ENCODE measurements around the gene OSBPL10.

Gene OSBPL10

DNA sequence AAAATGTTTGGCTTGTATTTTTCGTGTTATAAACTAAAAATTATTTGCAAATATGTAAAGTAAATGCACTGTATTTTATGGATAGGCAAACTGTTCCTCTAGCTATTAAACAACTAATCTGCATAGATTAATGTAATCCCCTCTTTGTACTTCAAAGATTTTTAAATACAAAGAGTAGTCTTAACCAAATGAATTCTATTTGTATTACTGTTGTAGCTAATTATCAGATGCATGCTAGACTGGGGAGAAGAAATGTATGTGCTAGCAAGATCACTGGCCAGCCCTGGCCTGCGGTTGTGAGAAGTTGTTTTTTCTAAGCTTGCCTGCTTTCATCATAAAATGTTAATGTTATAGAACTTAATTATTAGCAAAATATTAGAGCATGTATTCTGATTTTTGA is 355.7 kb downstream of the OSBPL10 start:
- Histone ChIP-seq H3K4me1 (ENCODE audit: insufficient read depth, low read length, severe bottlenecking) (peaks cover 14% of the 10 kb centered on the region), H3K9me2 (ENCODE audit: low read depth, low read length) (no peaks in the 10 kb centered on the region), H3K27ac (ENCODE audit: low read depth, low read length, poor library complexity, severe bottlenecking) (no peak overlapping the region), H3K27me3 (ENCODE audit: insufficient read depth, low read length) (no peaks in the 10 kb centered on the region), H3K4me3 (ENCODE audit: low read depth, low read length, poor library complexity, severe bottlenecking) (no peak overlapping the region), H3K9me3 (ENCODE audit: low read length) (no peaks in the 10 kb centered on the region), H3K36me3 (ENCODE audit: insufficient read depth, low read length) (peaks cover 93% of the 10 kb centered on the region), H3K4me2 (ENCODE audit: low read length) (no peak overlapping the region), H3K9ac (ENCODE audit: low read length) (no peak overlapping the region), H2AFZ (ENCODE audit: low read length) (no peak overlapping the region), H4K20me1 (ENCODE audit: insufficient read depth, low read length) (no peaks in the 10 kb centered on the region), H3K79me2 (ENCODE audit: insufficient read depth, low read length) (no peaks in the 10 kb centered on the region), H3F3A (ENCODE audit: insufficient read depth, low read length) (no peaks in the 10 kb centered on the region)
- no peak for TF ChIP-seq CTCF (IDR thresholded peaks at IDR 0.05; ENCODE audit: low read length)
- no peak for TF ChIP-seq EZH2 (IDR thresholded peaks at IDR 0.05; ENCODE audit: borderline replicate concordance, low read length)

DNA sequence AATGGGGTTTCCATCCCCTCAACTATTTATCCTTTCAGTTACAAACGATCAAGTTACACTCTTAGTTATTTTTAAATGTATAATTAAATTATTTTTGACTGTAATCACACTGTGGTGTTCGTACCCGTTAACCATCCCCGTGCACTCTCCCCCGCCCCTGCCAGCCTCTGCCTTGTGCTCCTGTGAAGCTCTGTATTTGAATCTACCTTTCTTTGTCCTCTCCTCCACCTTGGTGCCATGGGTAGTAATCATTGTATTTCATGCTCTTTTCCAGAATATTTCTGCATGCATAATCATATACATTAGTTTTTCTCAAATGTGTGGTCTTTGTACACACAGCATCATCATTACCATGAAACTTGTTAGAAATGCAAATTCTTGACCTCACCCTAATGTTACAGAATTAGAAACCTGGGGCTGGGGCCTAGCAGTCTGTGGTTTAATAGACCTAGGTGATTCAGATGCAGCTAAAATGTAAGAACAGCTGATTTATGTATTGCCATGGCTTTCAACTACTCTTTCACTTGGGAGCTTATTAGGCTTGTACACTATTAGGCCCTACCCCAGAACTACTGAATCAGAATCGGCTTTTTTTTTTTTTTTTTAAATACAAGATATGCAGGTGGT is 356.9 kb downstream of the OSBPL10 start:
- no peaks in the 10 kb centered on the region for H3K27me3 ChIP-seq (ENCODE audit: insufficient read depth, low read length)
- H3K9ac ChIP-seq (ENCODE audit: low read length) = no peak overlapping the region
- H3K4me1 ChIP-seq (ENCODE audit: insufficient read depth, low read length, severe bottlenecking) = peaks cover 14% of the 10 kb centered on the region
- TF ChIP-seq EZH2 (IDR thresholded peaks at IDR 0.05; ENCODE audit: borderline replicate concordance, low read length) (no peak), CTCF (IDR thresholded peaks at IDR 0.05; ENCODE audit: low read length) (no peak)
- H3K36me3 ChIP-seq (ENCODE audit: insufficient read depth, low read length) = peaks cover 89% of the 10 kb centered on the region
- no peak overlapping the region for H3K4me2 ChIP-seq (ENCODE audit: low read length)
- H2AFZ ChIP-seq (ENCODE audit: low read length) = no peak overlapping the region
- H3F3A ChIP-seq (ENCODE audit: insufficient read depth, low read length) = no peaks in the 10 kb centered on the region
- H4K20me1 ChIP-seq (ENCODE audit: insufficient read depth, low read length) = no peaks in the 10 kb centered on the region
- H3K79me2 ChIP-seq (ENCODE audit: insufficient read depth, low read length) = no peaks in the 10 kb centered on the region
- H3K4me3 ChIP-seq (ENCODE audit: low read depth, low read length, poor library complexity, severe bottlenecking) = no peak overlapping the region
- no peaks in the 10 kb centered on the region for H3K9me3 ChIP-seq (ENCODE audit: low read length)
- H3K9me2 ChIP-seq (ENCODE audit: low read depth, low read length) = no peaks in the 10 kb centered on the region
- H3K27ac ChIP-seq (ENCODE audit: low read depth, low read length, poor library complexity, severe bottlenecking) = no peak overlapping the region

DNA sequence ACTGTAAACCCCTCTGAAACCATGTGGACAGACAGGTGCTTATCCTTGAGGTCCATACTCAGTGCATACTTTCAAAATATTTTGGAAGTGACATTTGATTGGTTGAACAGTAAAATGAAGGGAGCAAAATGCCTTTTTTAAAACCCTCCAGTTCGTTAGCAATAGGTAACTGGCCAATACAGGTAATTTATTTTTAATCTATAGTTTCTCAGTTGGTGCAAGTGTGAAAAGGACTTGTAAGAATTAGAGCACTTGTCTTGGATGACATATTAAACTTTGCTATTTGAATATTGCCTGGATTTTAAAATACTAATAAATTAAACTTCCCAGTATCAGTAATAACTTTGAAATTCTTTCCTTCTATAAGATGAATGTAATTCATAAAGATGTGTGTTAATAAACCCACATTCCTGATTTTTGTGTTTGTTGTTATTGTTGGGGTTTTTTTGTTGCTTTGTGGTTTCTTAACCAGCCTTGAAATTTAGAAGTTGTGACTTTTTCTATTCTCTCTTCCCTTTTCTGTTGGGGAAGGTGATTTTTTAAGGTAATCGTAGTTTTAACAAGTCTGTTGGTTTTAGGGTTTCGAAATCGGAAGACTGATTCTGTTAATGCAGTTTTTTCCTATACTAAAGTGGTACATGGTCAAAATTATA is 358.3 kb downstream of the OSBPL10 start:
- Histone ChIP-seq H2AFZ (ENCODE audit: low read length) (no peak overlapping the region), H3K79me2 (ENCODE audit: insufficient read depth, low read length) (no peaks in the 10 kb centered on the region), H3F3A (ENCODE audit: insufficient read depth, low read length) (no peaks in the 10 kb centered on the region), H3K4me2 (ENCODE audit: low read length) (no peak overlapping the region), H3K4me1 (ENCODE audit: insufficient read depth, low read length, severe bottlenecking) (peaks cover 8% of the 10 kb centered on the region), H3K27me3 (ENCODE audit: insufficient read depth, low read length) (no peaks in the 10 kb centered on the region), H3K9ac (ENCODE audit: low read length) (no peak overlapping the region), H3K27ac (ENCODE audit: low read depth, low read length, poor library complexity, severe bottlenecking) (no peak overlapping the region), H3K36me3 (ENCODE audit: insufficient read depth, low read length) (peaks cover 94% of the 10 kb centered on the region), H3K9me3 (ENCODE audit: low read length) (no peaks in the 10 kb centered on the region), H3K9me2 (ENCODE audit: low read depth, low read length) (no peaks in the 10 kb centered on the region), H4K20me1 (ENCODE audit: insufficient read depth, low read length) (no peaks in the 10 kb centered on the region), H3K4me3 (ENCODE audit: low read depth, low read length, poor library complexity, severe bottlenecking) (no peak overlapping the region)
- TF ChIP-seq EZH2 (IDR thresholded peaks at IDR 0.05; ENCODE audit: borderline replicate concordance, low read length) (no peak), CTCF (IDR thresholded peaks at IDR 0.05; ENCODE audit: low read length) (no peak)

All from OCI-LY1 (cell line).